IPS DF 6.9 (cell line): Measurements from ENCODE around the gene GORAB.

Experiments
- DNase-seq: peaks from one replicate; pipeline ENCODE4 v3.0.0-alpha.2; 2013; ENCODE audit warnings: low read depth, low spot score
- H3K27ac ChIP-seq: one replicate; pipeline ENCODE4 v1.5.1; 2013; ENCODE audit warnings: low read length, control low read depth
- H3K27me3 ChIP-seq: 2 replicates; pipeline ENCODE4 v1.6.1; 2013; ENCODE audit warnings: mild to moderate bottlenecking, low read length; ENCODE audit not compliant: control insufficient read depth, insufficient read depth
- H3K36me3 ChIP-seq: 2 replicates; pipeline ENCODE4 v1.6.1; 2013; ENCODE audit warnings: low read length; ENCODE audit not compliant: control insufficient read depth, insufficient read depth
- H3K4me1 ChIP-seq: 2 replicates; pipeline ENCODE4 v1.6.1; 2013; ENCODE audit warnings: low read length; ENCODE audit not compliant: control insufficient read depth, insufficient read depth
- H3K4me3 ChIP-seq: 2 replicates; pipeline ENCODE4 v1.5.1; 2013; ENCODE audit warnings: mild to moderate bottlenecking, low read length
- H3K9me3 ChIP-seq: 2 replicates; pipeline ENCODE4 v1.6.1; 2013; ENCODE audit warnings: low read length, inconsistent platforms; ENCODE audit not compliant: control insufficient read depth, insufficient read depth
- WGBS: extraction: QIAGEN DNeasy Blood & Tissue Kit; methylation state at CpG from one replicate; pipeline ENCODE4 v1.1.7; 2013; ENCODE audit warnings: mixed read lengths, missing lambda C conversion rate; ENCODE audit not compliant: insufficient read length, insufficient coverage; 5-methylcytosine and 5-hydroxymethylcytosine counted together

Gene GORAB

DNA sequence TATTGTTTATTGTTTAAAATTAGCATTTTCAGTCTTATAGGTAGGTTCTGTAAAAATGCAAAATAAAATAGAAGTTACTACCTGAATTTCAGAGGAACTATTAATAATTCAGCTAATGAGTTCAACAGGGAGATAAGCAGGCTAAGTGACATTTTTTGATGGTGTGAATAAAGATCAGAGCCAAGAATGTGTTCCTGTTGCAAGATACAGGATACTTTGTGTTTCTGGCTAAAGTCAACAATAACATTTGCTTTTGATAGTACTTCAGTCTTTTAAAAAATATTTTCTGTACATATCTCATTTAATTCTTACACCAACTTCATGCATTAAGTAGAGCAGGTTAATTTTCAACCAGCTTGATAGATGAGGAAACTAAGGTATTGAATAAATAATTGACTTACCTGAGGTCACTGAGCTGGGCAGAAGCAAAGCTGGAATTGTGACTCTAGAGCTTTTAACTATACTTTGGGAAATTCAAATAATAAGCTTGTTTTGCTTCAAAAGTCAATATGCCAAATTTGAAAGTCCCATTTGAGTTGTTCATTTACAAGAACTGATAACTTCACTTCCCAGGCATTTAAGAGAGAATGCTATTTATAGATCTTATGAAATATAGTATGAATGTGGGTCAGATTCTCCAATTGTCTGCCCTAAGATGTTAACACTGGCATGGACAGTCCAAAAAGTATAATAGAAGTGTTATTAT lies 6.0 kb downstream of the GORAB start:
- no peak overlapping the region for H3K4me3 ChIP-seq
- peaks cover under 1% of the 10 kb centered on the region; the same call in 1 of the 2 replicates for H3K36me3 ChIP-seq
- DNase-seq = no peak

DNA sequence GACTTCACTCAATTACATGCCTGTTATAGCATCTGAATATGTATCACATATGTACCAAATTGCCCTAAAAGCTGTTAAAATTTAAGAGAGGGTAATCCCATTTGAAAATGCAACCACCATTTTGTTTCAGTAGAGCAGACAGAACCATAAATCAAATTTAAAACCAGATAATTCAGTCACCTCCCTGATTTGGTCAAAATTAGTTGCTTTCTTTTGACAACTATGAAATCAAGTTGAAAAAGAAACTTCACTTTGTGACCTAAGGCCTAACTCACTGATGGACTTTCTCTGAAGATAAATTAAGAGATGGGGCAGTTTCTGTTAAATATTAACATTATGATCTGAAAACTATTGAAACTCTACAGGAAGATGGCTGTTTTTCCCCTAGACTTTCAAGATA lies 6.7 kb downstream of the GORAB start:
- no peaks in the 10 kb centered on the region for H3K9me3 ChIP-seq

More for the DNA sequence above, 6.0 kb downstream of the GORAB start:
- Histone ChIP-seq H3K4me1 (no peaks in the 10 kb centered on the region), H3K9me3 (no peaks in the 10 kb centered on the region), H3K27ac (no peak overlapping the region), H3K27me3 (no peaks in the 10 kb centered on the region)

DNA sequence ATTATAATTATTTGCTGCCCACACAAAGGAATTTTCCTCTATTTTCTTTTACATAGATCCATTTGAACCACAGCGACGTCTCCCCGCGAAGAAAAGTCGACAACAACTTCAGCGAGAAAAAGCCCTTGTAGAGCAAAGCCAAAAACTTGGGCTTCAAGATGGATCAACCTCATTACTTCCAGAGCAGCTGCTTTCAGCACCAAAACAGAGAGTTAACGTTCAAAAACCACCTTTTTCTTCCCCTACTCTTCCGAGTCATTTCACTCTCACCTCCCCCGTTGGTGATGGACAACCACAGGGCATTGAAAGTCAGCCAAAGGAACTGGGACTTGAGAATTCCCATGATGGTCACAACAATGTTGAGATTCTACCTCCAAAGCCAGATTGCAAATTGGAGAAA lies 7.2 kb downstream of the GORAB start:
- no CpG with 5 or more reads among the region's 9 CpGs for WGBS
- DNase-seq = no peak
- Histone ChIP-seq H3K4me1 (no peaks in the 10 kb centered on the region), H3K4me3 (no peak overlapping the region), H3K27me3 (no peaks in the 10 kb centered on the region), H3K27ac (no peak overlapping the region), H3K36me3 (peaks cover 3% of the 10 kb centered on the region; the same call in 1 of the 2 replicates), H3K9me3 (no peaks in the 10 kb centered on the region)

More for the DNA sequence above, 6.7 kb downstream of the GORAB start:
- no peak for DNase-seq
- Histone ChIP-seq H3K4me1 (no peaks in the 10 kb centered on the region), H3K36me3 (peaks cover 3% of the 10 kb centered on the region; the same call in 1 of the 2 replicates), H3K4me3 (no peak overlapping the region), H3K27me3 (no peaks in the 10 kb centered on the region), H3K27ac (no peak overlapping the region)

DNA sequence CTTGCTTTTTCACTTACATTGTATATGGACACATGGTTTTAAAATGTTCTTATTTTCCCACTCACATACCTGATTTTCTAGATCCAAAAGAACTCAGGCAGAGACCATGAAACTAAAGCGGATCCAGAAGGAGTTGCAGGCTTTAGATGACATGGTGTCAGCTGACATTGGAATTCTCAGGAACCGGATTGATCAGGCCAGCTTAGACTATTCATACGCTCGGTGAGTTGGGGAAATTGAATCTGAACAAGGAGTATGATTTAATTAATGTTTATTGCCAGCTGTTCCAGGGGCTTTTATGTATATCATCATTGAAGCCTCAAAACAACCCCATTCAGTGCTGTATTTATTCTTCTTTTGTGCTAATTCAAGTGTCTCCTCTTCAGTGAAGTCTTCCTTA lies 12.7 kb downstream of the GORAB start:
- H3K36me3 ChIP-seq = peaks cover 6% of the 10 kb centered on the region; the same call in 1 of the 2 replicates
- WGBS = no CpG with 5 or more reads among the region's 4 CpGs
- no peak for DNase-seq

DNA sequence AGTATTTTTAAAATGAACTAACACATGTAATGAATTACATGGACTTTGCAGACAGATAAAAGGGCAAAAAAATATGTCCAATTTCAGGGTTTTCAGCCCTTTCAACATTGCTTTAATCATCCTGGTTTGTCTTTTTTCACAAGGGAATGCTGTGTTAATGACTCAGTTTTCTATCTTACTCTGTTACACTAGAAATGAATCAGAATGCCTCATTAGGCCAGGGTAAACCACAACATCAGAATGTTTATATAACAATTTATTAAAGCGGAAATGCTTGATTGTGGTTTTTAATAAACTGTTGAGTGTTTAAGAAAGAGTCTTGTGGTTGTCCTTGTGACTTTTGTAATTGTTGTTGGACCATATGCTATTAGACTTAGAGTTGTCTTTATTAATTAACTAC lies 13.5 kb downstream of the GORAB start:
- no peaks in the 10 kb centered on the region for H3K9me3 ChIP-seq
- H3K4me3 ChIP-seq = no peak overlapping the region
- no peaks in the 10 kb centered on the region for H3K27me3 ChIP-seq
- H3K4me1 ChIP-seq = no peaks in the 10 kb centered on the region
- WGBS = no CpG with 5 or more reads among the region's 1 CpG
- H3K27ac ChIP-seq = no peak overlapping the region
- H3K36me3 ChIP-seq = peaks cover 6% of the 10 kb centered on the region; the same call in 1 of the 2 replicates
- no peak for DNase-seq

More for the DNA sequence above, 12.7 kb downstream of the GORAB start:
- Histone ChIP-seq H3K4me1 (no peaks in the 10 kb centered on the region), H3K4me3 (no peak overlapping the region), H3K27me3 (no peaks in the 10 kb centered on the region), H3K27ac (no peak overlapping the region), H3K9me3 (no peaks in the 10 kb centered on the region)

DNA sequence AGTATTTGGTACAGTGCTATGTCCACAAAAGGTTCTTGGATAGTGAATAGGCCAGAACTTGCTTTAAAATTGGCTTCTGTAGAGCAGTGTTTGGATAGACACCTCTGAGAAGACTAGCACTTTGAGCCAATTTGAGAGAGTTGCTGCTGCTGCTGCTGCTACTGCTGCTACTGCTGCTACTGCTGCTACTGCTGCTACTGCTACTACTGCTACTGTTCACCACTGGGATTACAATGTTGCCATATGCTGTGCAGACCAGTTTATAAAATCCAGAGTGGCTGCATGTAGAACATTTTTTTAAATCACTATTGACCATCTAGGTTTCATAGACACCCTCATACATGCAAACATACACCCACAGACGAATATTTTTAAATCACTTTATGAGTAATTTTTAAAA lies 15.3 kb downstream of the GORAB start:
- Histone ChIP-seq H3K4me3 (no peak overlapping the region), H3K9me3 (no peaks in the 10 kb centered on the region), H3K27me3 (no peaks in the 10 kb centered on the region), H3K36me3 (peaks cover 6% of the 10 kb centered on the region; the same call in 1 of the 2 replicates), H3K4me1 (no peaks in the 10 kb centered on the region), H3K27ac (no peak overlapping the region)
- WGBS = no CpG with 5 or more reads among the region's 1 CpG
- DNase-seq = no peak

DNA sequence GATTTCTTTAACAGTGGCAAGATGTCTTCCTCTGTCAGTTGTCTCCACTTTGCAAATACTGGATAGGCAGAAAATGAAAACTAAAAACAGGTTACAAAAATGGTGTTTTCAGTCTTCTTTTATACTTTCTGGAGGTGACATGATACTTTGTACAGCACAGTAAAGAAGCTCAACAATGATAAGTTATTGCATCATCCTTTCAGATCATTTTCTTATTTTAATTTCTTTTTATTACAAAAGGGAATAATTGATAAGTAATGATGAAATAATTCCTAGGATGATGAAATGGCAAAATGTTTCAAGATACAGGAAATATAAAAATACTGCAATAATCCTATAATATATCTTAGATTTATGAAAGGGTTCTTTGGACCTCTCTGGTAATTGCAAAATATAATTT lies 16.5 kb downstream of the GORAB start:
- Histone ChIP-seq H3K27ac (no peak overlapping the region), H3K27me3 (no peaks in the 10 kb centered on the region), H3K36me3 (peaks cover 3% of the 10 kb centered on the region; the same call in 1 of the 2 replicates), H3K9me3 (no peaks in the 10 kb centered on the region), H3K4me1 (no peaks in the 10 kb centered on the region), H3K4me3 (no peak overlapping the region)
- no peak for DNase-seq

DNA sequence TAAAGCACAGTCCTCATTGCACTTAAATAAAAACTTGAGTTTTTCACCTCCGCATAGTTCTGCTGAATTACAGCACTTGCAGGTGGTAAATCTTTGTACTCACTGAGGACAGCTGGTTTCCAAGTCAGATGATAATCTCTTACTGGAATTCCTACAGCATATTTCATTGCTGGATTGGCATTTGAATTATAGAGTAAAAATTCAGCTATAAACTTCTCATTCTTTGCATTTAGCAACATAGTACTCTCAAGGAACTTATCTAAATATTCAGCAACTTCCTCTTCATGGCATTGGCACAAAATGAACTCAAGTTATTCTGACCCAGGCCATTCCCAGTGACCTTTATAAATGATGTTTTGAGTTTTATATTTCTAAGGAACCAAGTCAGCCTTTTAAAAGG lies 23.4 kb downstream of the GORAB start:
- Histone ChIP-seq H3K27ac (no peak overlapping the region), H3K9me3 (no peaks in the 10 kb centered on the region), H3K4me3 (no peak overlapping the region), H3K27me3 (no peaks in the 10 kb centered on the region), H3K4me1 (no peaks in the 10 kb centered on the region), H3K36me3 (no peaks in the 10 kb centered on the region; the same call in 1 of the 2 replicates)
- no CpG with 5 or more reads among the region's 1 CpG for WGBS
- no peak for DNase-seq

DNA sequence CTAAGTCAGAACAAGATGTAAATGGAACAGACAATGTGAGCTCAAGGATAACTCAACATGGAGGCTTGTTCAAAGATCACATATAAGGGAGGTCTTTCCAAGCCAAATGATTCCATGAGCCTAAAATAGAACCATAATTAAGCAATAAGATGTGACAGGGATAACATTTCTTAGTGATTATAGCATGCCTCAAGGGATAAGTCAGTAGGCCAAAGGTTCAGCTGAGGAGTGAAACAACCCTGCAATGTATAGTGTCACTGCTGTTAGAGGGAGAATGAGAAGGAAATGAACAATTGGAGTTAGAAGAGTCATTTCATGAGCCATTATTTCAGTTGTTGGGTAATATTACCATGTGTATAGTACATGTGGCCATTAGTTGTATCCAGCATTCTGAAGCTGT lies 25.0 kb downstream of the GORAB start:
- Histone ChIP-seq H3K4me1 (no peaks in the 10 kb centered on the region), H3K27ac (no peak overlapping the region), H3K9me3 (no peaks in the 10 kb centered on the region), H3K36me3 (no peaks in the 10 kb centered on the region; the same call in 1 of the 2 replicates), H3K4me3 (no peak overlapping the region), H3K27me3 (no peaks in the 10 kb centered on the region)
- no peak for DNase-seq

DNA sequence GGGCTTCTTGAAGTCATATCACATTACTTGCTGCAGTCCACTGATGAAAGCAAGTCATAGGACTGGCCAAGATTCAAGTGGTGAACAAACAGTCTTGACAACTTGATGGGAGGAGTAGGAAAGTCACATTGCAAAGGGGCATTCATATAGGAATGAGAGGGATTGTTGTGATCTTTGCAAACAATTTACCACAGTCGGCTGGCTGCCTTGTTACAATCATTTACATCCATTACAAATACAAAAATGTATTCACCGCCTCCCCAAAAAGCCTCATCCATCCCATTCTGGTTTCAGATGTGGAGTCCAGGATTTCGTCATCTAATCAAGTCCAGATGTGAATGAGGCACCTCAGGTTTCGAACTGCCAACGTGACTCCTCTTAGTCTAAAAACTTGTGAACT lies 26.8 kb downstream of the GORAB start:
- H3K4me3 ChIP-seq = no peak overlapping the region
- no peak overlapping the region for H3K27ac ChIP-seq
- H3K9me3 ChIP-seq = no peaks in the 10 kb centered on the region
- H3K4me1 ChIP-seq = peaks cover 3% of the 10 kb centered on the region; the same call in 1 of the 2 replicates
- no CpG with 5 or more reads among the region's 5 CpGs for WGBS
- no peak for DNase-seq
- H3K27me3 ChIP-seq = no peaks in the 10 kb centered on the region
- no peaks in the 10 kb centered on the region for H3K36me3 ChIP-seq

DNA sequence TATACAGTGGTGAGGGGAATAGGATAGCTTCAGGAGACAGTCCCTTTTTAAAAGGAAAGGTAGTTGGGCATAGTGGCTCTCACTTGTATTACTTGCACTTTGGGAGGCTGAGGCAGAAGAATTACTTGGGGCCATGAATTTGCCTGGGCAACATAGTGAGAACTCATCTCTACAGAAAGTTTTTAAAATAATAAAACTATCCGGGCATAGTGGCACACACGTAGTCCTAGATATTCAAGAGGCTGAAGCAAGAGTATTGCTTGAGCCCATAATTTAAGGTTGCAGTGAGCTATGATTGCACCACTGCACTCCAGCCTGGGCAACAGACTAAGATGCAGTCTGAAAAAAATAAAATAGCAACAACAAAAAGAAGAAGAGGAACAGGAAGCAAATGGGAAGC lies 27.2 kb downstream of the GORAB start:
- Histone ChIP-seq H3K4me1 (peaks cover 3% of the 10 kb centered on the region; the same call in 1 of the 2 replicates), H3K4me3 (no peak overlapping the region), H3K36me3 (no peaks in the 10 kb centered on the region), H3K27me3 (no peaks in the 10 kb centered on the region), H3K27ac (no peak overlapping the region), H3K9me3 (no peaks in the 10 kb centered on the region)
- WGBS = no CpG with 5 or more reads among the region's 2 CpGs
- DNase-seq = no peak
